ENCODE data around the gene ADD2.
"Not testable (repeated sequence)": the region's sequence is repeated elsewhere in the genome, so short reads cannot be mapped to it uniquely, and the experiment has no call there.

Gene ADD2

GRCh38 chr2:70632388-70632787, 135.6 kb downstream of the ADD2 start:
- no peak for DNase-seq

- no peak for DNase-seq
These were observed 137.2 kb downstream of the ADD2 start for GRCh38 chr2:70630761-70631160.

- no peak for DNase-seq
These were observed 140.6 kb downstream of the ADD2 start for GRCh38 chr2:70627211-70627898.

GRCh38 chr2:70626254-70626990, 141.6 kb downstream of the ADD2 start:
- DNase-seq, result no peak

- DNase-seq, result not testable (repeated sequence)
These were observed 146.5 kb downstream of the ADD2 start for GRCh38 chr2:70621536-70621935.

GRCh38 chr2:70620020-70620419, 148.0 kb downstream of the ADD2 start:
- DNase-seq, result no peak

- no peak for DNase-seq
These were observed 148.8 kb downstream of the ADD2 start for GRCh38 chr2:70619167-70619566.

GRCh38 chr2:70616168-70616694, 151.8 kb downstream of the ADD2 start:
- no peak for DNase-seq

GRCh38 chr2:70615222-70615621, 152.8 kb downstream of the ADD2 start:
- no peak for DNase-seq

GRCh38 chr2:70613521-70613920, 154.5 kb downstream of the ADD2 start:
- no peak for DNase-seq

GRCh38 chr2:70612574-70612973, 155.4 kb downstream of the ADD2 start:
- no peak for DNase-seq

- DNase-seq, result no peak
These were observed 159.6 kb downstream of the ADD2 start for GRCh38 chr2:70608373-70608772.

GRCh38 chr2:70607121-70607561, 160.9 kb downstream of the ADD2 start:
- DNase-seq, result no peak
